ENCODE data around the gene MUC4. TPM values are rescaled to one million over a fixed set of nuclear protein-coding genes. Genes with fewer than 3 reads are reported as not detected.
A peak's percentile ranks its signal among the peaks of the same experiment; 100 is the strongest.
"Not testable (repeated sequence)": the region's sequence is repeated elsewhere in the genome, so short reads cannot be mapped to it uniquely, and the experiment has no call there.

Gene MUC4
- total and polyA plus RNA-seq, 3 experiments from 2014 or later = 0.24 to 0.35 TPM; not detected in 1

- H3K27me3 ChIP-seq (ENCODE audit: insufficient read depth, low read length, poor library complexity, severe bottlenecking) = no peaks in the 10 kb centered on the region
- H3K27ac Mint-ChIP-seq = no peak overlapping the region
- H3K4me3 ChIP-seq (ENCODE audit: low read length) = no peak overlapping the region
- ChIA-PET CTCF (no interaction called here), POLR2A (no interaction called here)
- no peak overlapping the region for H3K27ac ChIP-seq (ENCODE audit: low read depth, low read length)
- DNase-seq = no peak
- no peak overlapping the region for H3K4me3 Mint-ChIP-seq
- H3K4me1 ChIP-seq (ENCODE audit: insufficient read depth, low read length) = peaks cover 6% of the 10 kb centered on the region
- no peaks in the 10 kb centered on the region for H3K36me3 ChIP-seq (ENCODE audit: insufficient read depth, low read length)
- H3K9me3 Mint-ChIP-seq = no peaks in the 10 kb centered on the region
- H3K36me3 Mint-ChIP-seq = peaks cover 0 to 4% (median 0%) of the 10 kb centered on the region in 3 donors
- H3K9me3 ChIP-seq (ENCODE audit: low read length) = no peaks in the 10 kb centered on the region
- peaks cover 0 to 2% (median 2%) of the 10 kb centered on the region in 3 donors for H3K4me1 Mint-ChIP-seq
- peaks cover 4 to 17% of the 10 kb centered on the region in 2 donors for H3K27me3 Mint-ChIP-seq
Measured at GRCh38 chr3:195810455-195810845, 1.3 kb downstream of the MUC4 start.

DNA sequence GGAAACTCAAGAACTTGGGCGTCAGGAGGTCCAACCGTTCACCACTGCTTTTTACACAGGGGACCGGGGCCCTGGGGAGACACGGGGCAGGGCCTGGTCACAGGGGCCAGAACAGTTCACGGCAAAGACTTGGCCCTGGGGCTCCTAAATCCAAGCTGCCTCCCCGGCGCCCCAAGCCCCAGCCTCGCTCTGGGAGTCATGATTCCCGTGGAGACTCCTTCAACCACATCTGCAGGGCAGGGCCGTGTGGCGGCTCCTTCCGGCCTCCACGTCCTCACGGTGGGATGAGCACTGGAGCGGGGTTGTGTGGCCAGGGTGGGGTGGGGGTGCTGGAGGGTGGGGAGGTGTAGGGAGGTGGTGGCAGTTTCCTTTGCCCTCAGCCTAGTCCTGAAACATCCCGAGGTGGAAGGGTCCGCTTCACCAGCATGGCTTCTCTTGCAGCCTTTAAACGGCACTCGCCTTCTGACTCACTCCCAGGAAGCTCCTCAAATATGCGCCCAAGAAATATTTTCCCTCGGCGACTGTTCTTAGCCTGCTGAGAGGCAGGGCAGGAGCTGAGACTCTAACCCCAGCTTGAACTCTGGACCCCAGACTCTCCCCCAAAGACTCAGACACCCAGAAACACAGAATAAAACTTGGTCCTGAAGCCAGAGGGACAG, 1.8 kb downstream of the MUC4 start:
- H3K27me3 Mint-ChIP-seq = peaks cover 4 to 21% of the 10 kb centered on the region in 2 donors
- CTCF ChIA-PET = no interaction called here
- H3K9me3 Mint-ChIP-seq = no peaks in the 10 kb centered on the region
- no peak for DNase-seq
- peaks cover 4 to 6% (median 5%) of the 10 kb centered on the region in 3 donors for H3K4me1 Mint-ChIP-seq
- Histone ChIP-seq H3K27me3 (ENCODE audit: insufficient read depth, low read length, poor library complexity, severe bottlenecking) (no peaks in the 10 kb centered on the region), H3K36me3 (ENCODE audit: insufficient read depth, low read length) (no peaks in the 10 kb centered on the region), H3K4me1 (ENCODE audit: insufficient read depth, low read length) (peaks cover 11% of the 10 kb centered on the region), H3K27ac (ENCODE audit: low read depth, low read length) (no peak overlapping the region), H3K4me3 (ENCODE audit: low read length) (no peak overlapping the region), H3K9me3 (ENCODE audit: low read length) (no peaks in the 10 kb centered on the region)
- POLR2A ChIA-PET = no interaction called here
- H3K27ac Mint-ChIP-seq = peak overlapping the region in 1 of 8 donors; percentile 38
- H3K36me3 Mint-ChIP-seq = peaks cover 0 to 4% (median 0%) of the 10 kb centered on the region in 3 donors
- H3K4me3 Mint-ChIP-seq = no peak overlapping the region

DNA sequence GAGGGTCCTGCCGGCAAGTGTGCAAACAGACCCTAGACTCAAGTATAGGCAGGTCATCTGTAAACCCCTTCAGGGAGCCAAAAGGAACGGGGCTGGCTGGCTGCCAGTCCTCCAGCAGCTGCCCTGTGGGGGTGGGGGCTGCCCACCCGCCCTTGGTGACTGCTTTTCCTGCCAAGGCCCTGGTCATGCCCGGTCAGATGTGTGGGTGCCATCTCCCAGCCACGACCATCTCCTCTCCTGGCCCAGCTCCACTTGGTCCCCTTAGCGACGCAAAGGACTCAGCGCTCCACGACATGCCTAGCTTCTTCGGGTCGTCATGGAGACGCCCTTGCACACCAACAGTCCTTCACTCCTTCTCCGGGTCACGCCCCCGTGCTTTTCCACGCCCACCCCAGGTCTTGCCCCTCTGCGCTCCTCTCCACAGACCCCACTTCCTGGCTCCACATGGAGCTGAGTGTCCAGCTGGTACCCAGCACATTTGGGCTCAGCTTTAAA, 2.4 kb downstream of the MUC4 start:
- H3K36me3 ChIP-seq (ENCODE audit: insufficient read depth, low read length) = no peaks in the 10 kb centered on the region
- Mint-ChIP-seq H3K9me3 (no peaks in the 10 kb centered on the region), H3K36me3 (peaks cover 0 to 4% (median 0%) of the 10 kb centered on the region in 3 donors), H3K4me1 (peaks cover 8 to 12% (median 10%) of the 10 kb centered on the region in 3 donors), H3K4me3 (no peak overlapping the region), H3K27ac (no peak overlapping the region), H3K27me3 (peaks cover 2 to 26% of the 10 kb centered on the region in 2 donors)
- no peak for DNase-seq
- H3K4me3 ChIP-seq (ENCODE audit: low read length) = no peak overlapping the region
- no peaks in the 10 kb centered on the region for H3K9me3 ChIP-seq (ENCODE audit: low read length)
- no peak overlapping the region for H3K27ac ChIP-seq (ENCODE audit: low read depth, low read length)
- CTCF ChIA-PET = no interaction called here
- POLR2A ChIA-PET = no interaction called here
- no peaks in the 10 kb centered on the region for H3K27me3 ChIP-seq (ENCODE audit: insufficient read depth, low read length, poor library complexity, severe bottlenecking)
- H3K4me1 ChIP-seq (ENCODE audit: insufficient read depth, low read length) = peaks cover 17% of the 10 kb centered on the region

DNA sequence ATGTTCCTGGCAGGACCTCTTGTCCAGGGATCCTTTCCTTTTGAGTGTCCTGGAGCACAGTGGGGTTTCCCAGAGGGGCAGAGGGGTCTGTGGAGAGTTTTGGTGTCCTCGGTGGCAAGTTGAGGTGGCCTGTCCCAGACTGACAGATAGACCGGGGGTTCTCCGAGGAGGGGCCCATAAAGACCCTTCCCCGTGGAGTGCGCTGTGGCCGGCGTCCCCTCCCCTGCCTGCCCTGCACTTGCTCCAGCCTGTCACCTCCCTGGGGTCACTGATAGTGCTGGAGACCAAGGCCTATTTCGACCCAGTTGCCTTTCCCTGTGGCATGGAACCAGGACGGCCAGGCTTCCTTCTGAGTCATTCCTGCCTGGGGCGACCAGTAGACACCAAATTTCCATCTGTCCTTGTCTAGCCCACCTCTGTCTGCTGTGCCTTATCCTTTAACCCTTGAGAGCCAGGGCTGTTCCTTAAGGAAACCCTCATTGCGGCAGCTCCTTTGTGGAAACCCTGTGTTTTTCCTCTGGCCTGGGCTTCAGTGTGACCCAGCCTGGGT, 2.9 kb downstream of the MUC4 start:
- ChIA-PET POLR2A (no interaction called here), CTCF (no interaction called here)
- H3K9me3 Mint-ChIP-seq = no peaks in the 10 kb centered on the region
- no peak overlapping the region for H3K4me3 Mint-ChIP-seq
- no peak overlapping the region for H3K4me3 ChIP-seq (ENCODE audit: low read length)
- peak overlapping the region in 1 of 8 donors; percentile 38 for H3K27ac Mint-ChIP-seq
- H3K36me3 Mint-ChIP-seq = peaks cover 0 to 4% (median under 1%) of the 10 kb centered on the region in 3 donors
- H3K4me1 Mint-ChIP-seq = peaks cover 13 to 17% (median 15%) of the 10 kb centered on the region in 3 donors
- no peaks in the 10 kb centered on the region for H3K27me3 ChIP-seq (ENCODE audit: insufficient read depth, low read length, poor library complexity, severe bottlenecking)
- H3K27me3 Mint-ChIP-seq = peaks cover 3 to 30% of the 10 kb centered on the region in 2 donors
- H3K36me3 ChIP-seq (ENCODE audit: insufficient read depth, low read length) = no peaks in the 10 kb centered on the region
- H3K9me3 ChIP-seq (ENCODE audit: low read length) = no peaks in the 10 kb centered on the region
- DNase-seq = no peak
- no peak overlapping the region for H3K27ac ChIP-seq (ENCODE audit: low read depth, low read length)
- H3K4me1 ChIP-seq (ENCODE audit: insufficient read depth, low read length) = peaks cover 22% of the 10 kb centered on the region

- Mint-ChIP-seq H3K27me3 (peaks cover 3 to 39% of the 10 kb centered on the region in 2 donors), H3K27ac (no peak overlapping the region), H3K4me3 (no peak overlapping the region), H3K36me3 (peaks cover 0 to 4% (median 2%) of the 10 kb centered on the region in 3 donors), H3K4me1 (peaks cover 24 to 29% (median 26%) of the 10 kb centered on the region in 3 donors), H3K9me3 (no peaks in the 10 kb centered on the region)
- POLR2A ChIA-PET = no interaction called here
- no peak overlapping the region for H3K4me3 ChIP-seq (ENCODE audit: low read length)
- peaks cover 29% of the 10 kb centered on the region for H3K4me1 ChIP-seq (ENCODE audit: insufficient read depth, low read length)
- no peaks in the 10 kb centered on the region for H3K36me3 ChIP-seq (ENCODE audit: insufficient read depth, low read length)
- CTCF ChIA-PET = no interaction called here
- H3K27ac ChIP-seq (ENCODE audit: low read depth, low read length) = no peak overlapping the region
- no peaks in the 10 kb centered on the region for H3K27me3 ChIP-seq (ENCODE audit: insufficient read depth, low read length, poor library complexity, severe bottlenecking)
- H3K9me3 ChIP-seq (ENCODE audit: low read length) = no peaks in the 10 kb centered on the region
- no peak for DNase-seq
Measured at GRCh38 chr3:195807681-195808121, 4.0 kb downstream of the MUC4 start.

DNA sequence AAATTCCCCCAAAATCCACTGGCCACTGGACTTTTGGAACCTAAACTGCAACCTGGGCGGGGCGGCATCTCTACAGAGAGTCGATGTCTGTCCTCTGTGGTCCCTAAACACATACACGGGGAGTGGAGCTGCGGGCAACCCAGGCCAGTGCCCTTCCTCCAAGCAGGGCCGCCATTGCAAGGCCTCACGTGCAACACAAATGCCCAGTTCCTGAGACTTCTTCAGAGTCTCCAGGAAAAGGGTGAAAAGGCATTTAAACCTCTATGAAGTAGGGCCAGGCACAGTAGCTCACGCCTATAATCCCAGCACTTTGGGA, 4.9 kb downstream of the MUC4 start:
- Histone ChIP-seq H3K4me3 (ENCODE audit: low read length) (no peak overlapping the region), H3K27ac (ENCODE audit: low read depth, low read length) (no peak overlapping the region), H3K4me1 (ENCODE audit: insufficient read depth, low read length) (peaks cover 37% of the 10 kb centered on the region), H3K27me3 (ENCODE audit: insufficient read depth, low read length, poor library complexity, severe bottlenecking) (no peaks in the 10 kb centered on the region), H3K9me3 (ENCODE audit: low read length) (no peaks in the 10 kb centered on the region), H3K36me3 (ENCODE audit: insufficient read depth, low read length) (no peaks in the 10 kb centered on the region)
- H3K9me3 Mint-ChIP-seq = no peaks in the 10 kb centered on the region
- ChIA-PET POLR2A (no interaction called here), CTCF (no interaction called here)
- no peak overlapping the region for H3K27ac Mint-ChIP-seq
- no peak for DNase-seq
- peaks cover 0 to 4% (median 2%) of the 10 kb centered on the region in 3 donors for H3K36me3 Mint-ChIP-seq
- peaks cover 33 to 37% (median 35%) of the 10 kb centered on the region in 3 donors for H3K4me1 Mint-ChIP-seq
- no peak overlapping the region for H3K4me3 Mint-ChIP-seq
- peaks cover 3 to 39% of the 10 kb centered on the region in 2 donors for H3K27me3 Mint-ChIP-seq

DNA sequence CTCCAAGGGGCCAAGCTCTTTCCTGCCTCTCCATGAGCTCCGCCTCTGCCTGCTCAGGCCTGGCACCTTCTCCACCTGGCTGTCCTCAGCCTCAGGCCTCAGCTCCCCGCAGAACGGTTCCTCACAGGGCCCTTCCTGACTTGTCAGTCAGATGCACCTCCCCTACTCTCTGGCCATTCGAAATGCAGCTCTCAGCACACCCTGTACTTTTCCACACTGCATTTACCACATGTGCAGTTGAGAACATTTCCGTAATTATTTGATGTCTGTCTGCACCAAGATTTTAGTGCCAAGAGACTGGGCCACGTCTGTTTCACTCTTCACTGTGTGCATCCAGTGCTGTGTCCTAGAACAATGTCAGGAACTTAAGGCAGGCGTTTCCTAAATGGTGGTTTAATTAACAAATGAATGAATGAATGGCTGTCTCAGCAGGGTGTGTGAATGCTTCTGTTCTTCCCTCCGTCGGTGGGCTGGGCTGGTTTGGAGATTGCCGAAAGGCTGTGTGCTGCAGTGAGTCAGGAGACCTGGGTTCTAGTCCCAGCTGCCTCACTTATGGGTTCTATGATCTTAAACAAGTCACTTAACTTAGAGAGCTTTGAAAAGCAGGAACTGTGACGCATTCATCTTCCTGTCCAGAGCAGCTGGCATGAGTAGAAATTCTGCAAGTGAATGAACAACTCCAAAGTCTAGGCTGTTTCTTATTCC, 5.4 kb downstream of the MUC4 start:
- Histone ChIP-seq H3K9me3 (ENCODE audit: low read length) (no peaks in the 10 kb centered on the region), H3K4me3 (ENCODE audit: low read length) (no peak overlapping the region), H3K27me3 (ENCODE audit: insufficient read depth, low read length, poor library complexity, severe bottlenecking) (no peaks in the 10 kb centered on the region), H3K27ac (ENCODE audit: low read depth, low read length) (no peak overlapping the region), H3K36me3 (ENCODE audit: insufficient read depth, low read length) (no peaks in the 10 kb centered on the region), H3K4me1 (ENCODE audit: insufficient read depth, low read length) (peaks cover 41% of the 10 kb centered on the region)
- peaks cover 3 to 41% of the 10 kb centered on the region in 2 donors for H3K27me3 Mint-ChIP-seq
- no peak overlapping the region for H3K4me3 Mint-ChIP-seq
- H3K9me3 Mint-ChIP-seq = no peaks in the 10 kb centered on the region
- POLR2A ChIA-PET = no interaction called here
- H3K4me1 Mint-ChIP-seq = peaks cover 38 to 40% (median 39%) of the 10 kb centered on the region in 3 donors
- CTCF ChIA-PET = no interaction called here
- peak overlapping the region in 2 of 8 donors; percentile 13 to 56 for H3K27ac Mint-ChIP-seq
- no peak for DNase-seq
- peaks cover 0 to 4% (median 2%) of the 10 kb centered on the region in 3 donors for H3K36me3 Mint-ChIP-seq

DNA sequence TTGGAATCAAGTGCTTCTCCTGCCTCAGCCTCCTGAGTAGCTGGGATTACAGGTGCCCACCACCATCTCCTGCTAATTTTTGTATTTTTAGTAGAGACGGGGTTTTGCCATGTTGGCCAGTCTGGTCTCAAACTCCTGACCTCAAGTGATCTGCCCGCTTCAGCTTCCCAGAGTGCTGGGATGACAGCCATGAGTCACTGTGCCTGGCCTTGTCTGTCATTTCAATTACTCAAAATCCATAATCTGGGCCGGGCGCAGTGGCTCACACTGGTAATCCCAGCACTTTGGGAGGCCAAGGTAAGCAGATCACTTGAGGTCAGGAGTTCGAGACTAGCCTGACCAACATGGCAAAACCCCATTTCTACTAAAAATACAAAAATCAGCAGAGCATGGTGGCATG, 6.1 kb downstream of the MUC4 start:
- H3K27ac Mint-ChIP-seq; CTCF ChIA-PET; H3K9me3 ChIP-seq (ENCODE audit: low read length); H3K36me3 Mint-ChIP-seq; H3K27me3 ChIP-seq (ENCODE audit: insufficient read depth, low read length, poor library complexity, severe bottlenecking); H3K36me3 ChIP-seq (ENCODE audit: insufficient read depth, low read length); H3K4me3 ChIP-seq (ENCODE audit: low read length); H3K9me3 Mint-ChIP-seq; DNase-seq; H3K4me3 Mint-ChIP-seq; POLR2A ChIA-PET: not testable (repeated sequence)
- peaks cover 41% of the 10 kb centered on the region for H3K4me1 ChIP-seq (ENCODE audit: insufficient read depth, low read length)
- H3K27me3 Mint-ChIP-seq = peaks cover 1 to 40% of the 10 kb centered on the region in 2 donors
- peak overlapping the region; percentile 62 for H3K27ac ChIP-seq (ENCODE audit: low read depth, low read length)
- H3K4me1 Mint-ChIP-seq = peaks cover 38 to 41% (median 39%) of the 10 kb centered on the region in 3 donors
